UCSD-AML1 (cell line): ENCODE results near the gene CEACAM19.
"Not testable (repeated sequence)": the region's sequence is repeated elsewhere in the genome, so short reads cannot be mapped to it uniquely, and the experiment has no call there.

ENCODE experiments used
- DNase-seq: peaks from one replicate; lab custom pipeline; 2025; ENCODE audit not compliant: unreplicated experiment; lab: John Stamatoyannopoulos, UW

Gene CEACAM19, protein sequence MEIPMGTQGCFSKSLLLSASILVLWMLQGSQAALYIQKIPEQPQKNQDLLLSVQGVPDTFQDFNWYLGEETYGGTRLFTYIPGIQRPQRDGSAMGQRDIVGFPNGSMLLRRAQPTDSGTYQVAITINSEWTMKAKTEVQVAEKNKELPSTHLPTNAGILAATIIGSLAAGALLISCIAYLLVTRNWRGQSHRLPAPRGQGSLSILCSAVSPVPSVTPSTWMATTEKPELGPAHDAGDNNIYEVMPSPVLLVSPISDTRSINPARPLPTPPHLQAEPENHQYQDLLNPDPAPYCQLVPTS

DNA sequence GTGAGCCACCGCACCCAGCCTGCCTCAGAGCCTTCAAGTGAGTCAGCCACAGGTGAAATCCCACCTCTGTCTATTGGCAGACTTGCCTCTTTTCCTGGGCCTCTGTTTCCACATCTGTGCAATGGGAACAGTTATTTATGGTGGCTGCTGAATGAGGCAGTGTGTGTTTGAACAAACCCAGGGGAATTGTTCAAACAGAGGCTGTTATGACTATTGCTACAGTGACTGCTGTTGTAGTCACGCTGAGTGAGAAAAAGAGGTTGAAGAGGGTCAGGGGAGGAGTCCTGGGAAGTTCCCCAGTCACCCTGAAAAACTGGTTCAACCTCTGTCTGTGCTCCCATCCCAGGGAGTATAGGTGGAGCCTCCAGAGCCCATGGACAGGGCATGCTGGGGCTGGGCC, at the start of gene CEACAM19:
Gene CEACAM19 (plus strand): TSS at position 83 of the 400 bp plus-strand sequence. CDS start 450 bp downstream, outside the sequence.
- no peak for DNase-seq

GRCh38 chr19:44623080-44623479, 48.2 kb upstream of the CEACAM19 start:
- DNase-seq: peak; percentile 41

- no peak for DNase-seq
These were observed 47.7 kb upstream of the CEACAM19 start for GRCh38 chr19:44623626-44624025.

DNA sequence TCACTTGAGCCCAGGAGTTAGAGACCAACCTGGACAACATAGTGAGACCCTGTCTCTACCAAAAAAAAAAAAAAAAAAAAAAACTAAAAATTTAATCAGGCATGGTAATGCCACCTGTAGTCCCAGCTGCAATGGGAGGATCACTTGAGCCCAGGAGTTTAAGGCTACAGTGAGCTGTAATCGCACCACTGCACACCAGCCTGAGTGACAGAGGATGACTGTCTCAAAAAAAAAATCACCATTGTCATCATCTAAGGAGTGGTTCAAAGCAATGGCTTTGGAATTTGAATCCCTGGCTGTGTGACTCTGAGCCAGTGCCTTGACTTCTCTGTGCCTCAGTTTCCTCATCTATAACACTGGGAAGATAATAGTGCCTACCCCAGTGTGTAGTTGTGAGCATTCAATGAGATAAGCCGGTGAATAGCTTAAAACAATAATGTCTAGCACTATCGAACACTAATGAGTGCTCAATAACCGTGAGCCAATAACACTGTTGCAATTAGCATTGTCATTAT, 46.4 kb upstream of the CEACAM19 start:
- no peak for DNase-seq

DNA sequence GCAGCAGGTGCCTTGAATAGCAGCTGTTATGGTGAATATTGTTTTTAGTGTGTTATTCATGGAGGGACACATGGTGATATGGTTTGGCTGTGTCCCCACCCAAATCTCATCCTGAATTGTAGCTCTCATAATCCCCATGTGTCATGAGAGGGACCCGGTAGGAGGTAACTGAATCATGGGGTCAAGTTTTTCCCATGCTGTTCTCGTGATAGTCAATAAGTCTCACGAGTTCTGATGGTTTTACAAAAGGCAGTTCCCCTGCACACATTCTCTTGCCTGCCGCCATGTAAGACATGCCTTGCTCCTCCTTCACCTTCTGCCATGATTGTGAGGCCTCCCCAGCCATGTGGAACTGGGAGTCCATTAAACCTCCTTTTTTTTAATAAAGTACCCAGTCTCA, 45.6 kb upstream of the CEACAM19 start:
- not testable (repeated sequence) for DNase-seq

- DNase-seq: no peak
These were observed 45.1 kb upstream of the CEACAM19 start for GRCh38 chr19:44626048-44626624.

DNA sequence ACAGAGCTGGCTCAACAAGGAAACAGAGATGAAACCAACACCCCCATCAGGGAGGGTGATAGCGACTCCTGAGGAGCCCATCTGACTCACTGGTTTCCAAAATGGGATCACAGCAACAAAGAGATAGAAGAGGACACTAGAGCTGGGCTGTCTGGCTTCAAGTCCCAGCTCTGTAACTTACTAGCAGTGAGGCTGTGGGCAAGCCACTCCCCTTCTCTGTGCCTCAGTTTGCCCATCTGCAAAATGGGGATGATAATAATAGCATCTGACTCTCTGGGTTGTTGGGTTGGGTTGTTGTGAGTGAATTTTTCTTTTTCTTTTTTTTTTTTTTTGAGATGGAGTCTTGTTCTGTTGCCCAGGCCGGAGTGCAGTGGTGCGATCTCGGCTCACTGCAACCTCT, 43.7 kb upstream of the CEACAM19 start:
- no peak for DNase-seq

DNA sequence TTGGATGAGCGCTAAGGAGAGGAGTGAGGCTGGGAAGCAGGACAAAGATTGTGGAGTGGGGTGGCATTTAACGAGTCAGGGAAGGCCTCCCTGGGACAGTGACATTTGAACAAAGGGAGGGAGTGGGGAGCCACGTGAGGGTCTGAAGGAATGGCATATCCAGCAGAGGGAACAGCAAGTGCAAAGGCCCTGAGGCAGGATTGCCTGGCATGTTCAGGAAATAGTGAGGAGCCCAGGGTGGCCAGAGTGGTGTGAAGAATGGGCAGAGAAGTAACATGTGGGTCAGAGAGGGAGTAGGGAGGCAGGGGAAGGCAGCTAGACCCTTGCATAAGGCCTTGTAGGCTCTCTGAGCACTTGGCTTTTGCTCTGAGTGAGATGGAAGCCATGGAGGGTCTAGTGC, 42.5 kb upstream of the CEACAM19 start:
- DNase-seq: no peak

DNA sequence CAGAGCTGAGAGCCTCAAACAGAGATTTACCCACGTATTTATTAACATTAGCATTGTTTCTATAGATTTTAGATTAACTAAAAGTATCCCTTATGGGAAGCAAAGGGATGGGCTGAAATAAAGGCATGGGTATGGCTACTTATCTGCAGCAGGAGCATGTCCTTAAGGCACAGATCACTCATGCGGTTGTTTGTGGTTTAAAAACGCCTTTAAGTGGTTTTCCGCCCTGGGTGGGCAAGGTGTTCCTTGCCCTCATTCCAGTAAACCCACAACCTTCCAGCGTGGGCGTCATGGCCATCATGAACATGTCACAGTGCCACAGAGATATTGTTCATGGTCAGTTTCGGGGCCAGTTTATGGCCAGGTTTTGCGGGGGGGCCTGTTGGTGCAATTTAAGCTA, 39.7 kb upstream of the CEACAM19 start:
- not testable (repeated sequence) for DNase-seq

DNA sequence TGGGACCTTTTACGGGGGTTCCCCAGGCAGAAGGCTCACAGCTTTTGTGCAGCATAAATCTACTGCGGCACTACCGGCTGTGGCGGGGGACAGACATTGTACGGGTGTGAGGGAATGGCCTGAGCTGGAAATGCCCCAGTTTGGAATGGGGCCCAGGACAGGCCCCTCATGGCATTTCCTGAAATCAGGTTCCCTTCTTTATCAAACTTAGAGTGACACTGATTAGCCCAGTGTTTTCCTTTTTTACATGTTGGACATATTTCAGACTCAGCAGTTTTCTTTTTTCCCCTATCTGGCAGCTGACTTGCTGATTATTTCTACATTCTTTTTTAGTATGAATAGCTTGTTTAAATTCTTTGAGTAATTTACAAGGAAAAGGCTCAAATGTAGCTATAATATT, 37.2 kb upstream of the CEACAM19 start:
- DNase-seq: not testable (repeated sequence)

DNA sequence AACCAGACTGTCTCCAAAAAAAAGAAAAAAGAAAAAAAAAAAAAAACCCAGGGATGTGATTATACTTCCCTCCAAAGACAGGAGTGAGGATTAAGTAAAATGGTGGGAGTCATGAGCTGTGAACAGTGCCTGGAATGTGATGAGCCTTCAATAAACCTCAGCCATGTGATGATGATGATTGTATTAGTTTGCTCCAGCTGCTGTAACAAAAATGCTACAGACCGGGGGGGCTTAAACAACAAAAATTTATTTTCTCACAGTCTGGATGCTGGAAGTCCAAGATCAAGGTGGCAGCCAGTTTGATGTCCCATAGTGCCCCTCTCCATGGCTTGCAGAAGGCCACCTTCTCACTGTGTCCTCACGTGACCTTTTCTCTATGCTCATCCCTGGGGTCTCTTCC, 36.5 kb upstream of the CEACAM19 start:
- DNase-seq: no peak

DNA sequence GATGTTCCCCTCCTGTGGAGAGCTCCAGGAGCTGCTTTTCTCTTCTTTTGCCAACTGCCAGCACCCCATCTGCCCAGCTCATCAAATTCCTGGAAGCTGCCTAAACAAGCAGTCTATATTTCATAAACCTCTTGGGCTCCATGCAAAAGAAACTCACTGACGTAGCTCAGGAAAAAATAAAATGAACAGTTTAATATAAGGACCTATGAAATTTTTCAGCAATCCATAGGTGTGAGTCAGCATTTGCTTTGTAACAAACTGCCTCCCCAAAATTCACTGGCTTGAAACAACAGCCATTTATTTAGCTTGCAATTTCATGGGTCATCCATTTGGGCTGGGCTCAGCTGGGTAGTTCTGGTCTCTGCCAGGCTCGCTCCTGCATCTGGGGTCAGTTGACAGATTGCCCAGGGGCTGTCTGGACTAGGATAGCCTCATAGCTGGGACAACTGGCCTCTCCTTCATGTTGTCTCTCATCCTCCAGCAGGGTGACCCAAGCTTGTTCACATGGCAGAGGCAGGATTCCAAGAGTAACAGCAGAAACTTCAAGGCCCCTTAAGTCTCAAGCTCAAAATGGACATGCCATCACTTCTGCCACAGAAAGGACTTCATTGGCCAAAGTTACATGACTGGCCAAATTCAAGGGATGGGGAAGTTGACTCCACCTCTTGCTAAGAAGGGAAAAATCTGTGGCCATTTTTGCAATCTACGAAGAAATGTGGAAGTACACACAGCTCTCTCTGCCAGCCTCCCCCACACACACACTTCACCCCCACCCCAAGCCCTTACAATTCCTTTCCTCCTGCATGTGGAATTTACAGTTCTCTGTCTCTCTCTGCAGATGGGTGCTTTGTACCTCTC, 35.5 kb upstream of the CEACAM19 start:
- peak; percentile 33 for DNase-seq

- no peak for DNase-seq
These were observed 34.6 kb upstream of the CEACAM19 start for GRCh38 chr19:44636439-44637389.

DNA sequence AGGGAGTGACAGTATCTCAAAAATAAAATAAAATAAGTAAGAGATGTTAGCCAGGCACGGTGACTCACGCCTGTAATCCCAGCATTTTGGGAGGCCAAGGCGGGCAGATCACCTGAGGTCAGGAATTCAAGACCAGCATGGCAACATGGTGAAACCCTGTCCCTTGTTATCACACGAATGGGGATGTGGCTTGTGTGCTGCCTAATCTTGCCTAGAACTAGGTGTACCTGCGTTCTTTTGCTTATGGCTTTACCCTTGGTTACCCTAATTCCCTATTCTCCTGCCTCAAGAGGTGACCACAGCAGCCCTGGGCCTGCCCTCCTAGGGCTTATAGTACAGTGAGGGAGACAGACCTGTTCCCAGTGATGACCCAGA, 33.9 kb upstream of the CEACAM19 start:
- no peak for DNase-seq

- DNase-seq: no peak
These were observed 30.8 kb upstream of the CEACAM19 start for GRCh38 chr19:44640518-44640917.

DNA sequence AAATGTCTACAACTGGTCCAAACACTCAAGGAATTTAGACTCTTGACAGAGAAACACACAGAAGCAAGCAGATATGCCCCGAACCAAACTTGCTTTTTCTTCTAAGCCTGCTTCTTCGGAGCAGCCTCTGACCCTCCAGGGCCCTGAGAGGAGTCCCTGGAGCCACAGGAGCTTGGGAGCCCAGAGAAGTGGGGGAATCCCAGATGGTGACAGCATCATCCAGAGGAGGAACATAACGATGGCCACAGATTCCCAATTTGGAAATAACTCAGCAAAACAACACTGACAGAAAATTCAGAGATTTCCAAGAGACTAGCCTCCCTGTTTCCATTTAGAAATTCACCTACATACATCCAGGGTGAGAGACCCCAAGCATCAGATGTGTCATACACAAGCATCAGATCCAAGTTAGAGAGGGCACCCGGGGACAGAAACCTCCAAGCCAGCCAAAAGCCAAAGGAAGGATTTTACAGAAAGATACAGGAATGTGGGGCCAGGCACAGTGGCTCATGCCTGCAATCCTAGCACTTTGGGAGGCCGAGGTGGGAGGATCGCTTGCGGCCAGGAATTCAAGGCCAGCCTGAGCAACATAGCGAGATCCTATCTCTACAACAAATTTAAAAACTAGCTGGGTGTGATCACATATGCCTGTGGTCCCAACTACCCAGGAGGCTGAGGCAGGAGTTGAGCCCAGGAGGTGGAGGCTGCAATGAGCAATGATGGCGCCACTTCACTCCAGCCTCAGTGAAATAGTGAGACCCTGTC, 29.6 kb upstream of the CEACAM19 start:
- no peak for DNase-seq

GRCh38 chr19:44642377-44642776, 28.9 kb upstream of the CEACAM19 start:
- DNase-seq: no peak

GRCh38 chr19:44643605-44644401, 27.5 kb upstream of the CEACAM19 start, which contains the start of gene PVR:
Gene PVR (plus strand): TSS chr19:44643910. CDS start chr19:44644097, 187 bp downstream.
- peak; percentile 75 for DNase-seq
